GM18873 (cell line): ENCODE measurements around the gene PLCB3.
"Not testable (repeated sequence)": the region's sequence is repeated elsewhere in the genome, so short reads cannot be mapped to it uniquely, and the experiment has no call there.

ENCODE experiments used
- ATAC-seq: cut with Tn5 transposase; IDR thresholded peaks from one replicate; pipeline ENCODE4 v1.9.1; 2021; ENCODE audit warnings: mild to moderate bottlenecking, moderate library complexity, moderate number of reproducible peaks; ENCODE audit not compliant: unreplicated experiment, low FRiP score

The PLCB3 gene

DNA sequence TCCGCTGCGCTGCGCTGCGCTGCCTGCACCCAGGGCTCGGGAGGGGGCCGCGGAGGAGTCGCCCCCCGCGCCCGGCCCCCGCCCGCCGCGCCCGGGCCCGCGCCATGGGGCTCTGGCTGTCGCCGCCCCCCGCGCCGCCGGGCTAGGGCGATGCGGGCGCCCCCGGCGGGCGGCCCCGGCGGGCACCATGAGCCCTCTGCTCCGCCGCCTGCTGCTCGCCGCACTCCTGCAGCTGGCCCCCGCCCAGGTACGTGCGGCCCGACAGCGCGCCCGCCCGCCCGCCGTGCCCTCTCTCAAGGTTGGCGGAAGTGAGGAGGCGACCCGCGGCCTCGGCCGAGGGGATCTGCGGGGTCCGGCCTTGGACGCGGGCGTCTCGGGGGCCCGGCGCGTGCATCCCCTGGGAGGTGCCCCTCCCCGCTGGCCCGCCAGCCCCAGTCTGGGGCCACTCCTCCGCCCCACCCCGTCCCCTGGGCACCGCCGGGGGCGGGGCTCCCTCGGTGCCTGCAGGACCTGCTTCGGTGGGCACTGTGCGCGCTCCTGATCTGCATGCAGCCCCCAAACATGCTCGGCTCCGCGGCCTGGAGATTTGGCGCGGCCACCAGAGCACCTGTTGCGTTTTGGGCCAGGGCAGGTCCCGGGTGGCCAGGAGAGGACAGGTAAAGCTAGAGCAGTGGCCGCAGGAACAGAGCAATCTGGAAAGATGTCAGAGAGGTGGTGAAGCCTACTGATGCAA is 16.5 kb upstream of the PLCB3 start:
- ATAC-seq, result no peak

DNA sequence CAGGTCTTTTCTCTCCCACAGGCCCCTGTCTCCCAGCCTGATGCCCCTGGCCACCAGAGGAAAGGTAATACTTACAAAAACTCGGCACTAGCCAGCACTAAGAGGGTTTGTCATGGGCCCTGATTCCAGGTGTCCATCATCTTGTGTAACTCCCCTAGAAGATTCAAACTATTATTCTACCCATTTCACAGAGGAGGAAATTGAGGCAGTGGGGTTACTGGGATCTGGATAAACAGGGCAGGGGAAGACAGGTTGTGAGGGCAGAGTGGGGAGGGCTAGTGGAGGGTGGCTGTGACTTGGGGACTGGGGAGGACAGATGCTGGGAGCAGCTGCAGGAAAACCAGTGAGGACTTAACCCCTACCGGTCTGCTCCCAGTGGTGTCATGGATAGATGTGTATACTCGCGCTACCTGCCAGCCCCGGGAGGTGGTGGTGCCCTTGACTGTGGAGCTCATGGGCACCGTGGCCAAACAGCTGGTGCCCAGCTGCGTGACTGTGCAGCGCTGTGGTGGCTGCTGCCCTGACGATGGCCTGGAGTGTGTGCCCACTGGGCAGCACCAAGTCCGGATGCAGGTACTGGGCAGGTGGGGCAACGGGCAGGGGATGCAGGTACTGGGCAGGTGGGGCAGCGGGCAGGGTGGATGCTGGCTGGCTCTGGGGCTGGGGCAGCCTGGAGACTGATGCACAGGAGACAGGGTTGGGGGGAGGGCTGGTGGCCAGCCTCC is 15.7 kb upstream of the PLCB3 start:
- no peak for ATAC-seq

DNA sequence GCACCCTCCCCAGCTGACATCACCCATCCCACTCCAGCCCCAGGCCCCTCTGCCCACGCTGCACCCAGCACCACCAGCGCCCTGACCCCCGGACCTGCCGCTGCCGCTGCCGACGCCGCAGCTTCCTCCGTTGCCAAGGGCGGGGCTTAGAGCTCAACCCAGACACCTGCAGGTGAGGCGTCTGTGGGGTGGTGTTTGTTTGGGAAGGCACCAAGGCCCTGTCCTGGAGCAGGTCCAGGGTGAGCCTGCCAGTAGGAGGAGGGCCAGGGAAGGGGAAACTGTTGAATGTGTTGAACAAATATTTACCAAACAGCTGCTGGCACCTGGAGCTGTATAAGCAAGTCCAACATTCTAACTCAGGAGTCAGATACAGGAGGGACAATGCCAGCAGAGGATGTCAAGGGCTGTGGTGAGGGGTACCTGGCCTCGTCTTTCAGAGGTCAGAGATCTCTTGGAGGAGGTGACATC is 13.8 kb upstream of the PLCB3 start:
- no peak for ATAC-seq

DNA sequence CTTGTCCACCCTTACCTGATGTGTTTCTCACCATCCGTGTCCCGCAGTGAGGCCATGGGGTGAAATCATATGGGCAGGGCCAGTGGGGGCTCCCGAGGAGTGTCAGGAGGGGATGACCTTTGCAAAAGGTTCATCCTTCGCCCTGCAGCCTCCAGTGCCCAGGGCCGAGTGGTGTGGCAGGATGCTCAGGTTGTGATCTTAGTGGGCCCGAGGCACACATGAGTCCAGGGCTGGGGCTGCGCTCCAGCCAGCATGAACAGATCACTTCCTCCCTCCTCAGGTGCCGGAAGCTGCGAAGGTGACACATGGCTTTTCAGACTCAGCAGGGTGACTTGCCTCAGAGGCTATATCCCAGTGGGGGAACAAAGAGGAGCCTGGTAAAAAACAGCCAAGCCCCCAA is 13.3 kb upstream of the PLCB3 start:
- ATAC-seq, result no peak

DNA sequence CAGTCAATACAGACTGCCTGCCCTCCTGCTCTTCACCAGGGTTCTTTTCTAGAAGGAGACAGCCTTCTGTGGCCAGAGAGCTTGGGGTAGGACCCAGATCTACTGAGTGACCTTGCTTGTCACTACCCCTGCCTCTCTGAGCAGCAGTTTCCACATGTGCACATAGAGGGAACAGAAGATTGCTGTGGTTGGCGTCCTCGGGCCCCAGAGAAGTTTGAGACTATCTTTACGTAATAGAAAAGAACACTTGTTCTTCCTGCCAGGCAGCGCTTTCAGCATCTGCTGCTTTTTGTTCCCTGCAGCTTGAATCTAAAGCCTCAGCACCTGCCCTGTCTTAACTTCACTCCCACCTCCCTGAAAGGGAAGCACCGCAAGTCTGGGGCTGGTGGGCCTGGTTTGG is 12.3 kb upstream of the PLCB3 start:
- ATAC-seq, result no peak

DNA sequence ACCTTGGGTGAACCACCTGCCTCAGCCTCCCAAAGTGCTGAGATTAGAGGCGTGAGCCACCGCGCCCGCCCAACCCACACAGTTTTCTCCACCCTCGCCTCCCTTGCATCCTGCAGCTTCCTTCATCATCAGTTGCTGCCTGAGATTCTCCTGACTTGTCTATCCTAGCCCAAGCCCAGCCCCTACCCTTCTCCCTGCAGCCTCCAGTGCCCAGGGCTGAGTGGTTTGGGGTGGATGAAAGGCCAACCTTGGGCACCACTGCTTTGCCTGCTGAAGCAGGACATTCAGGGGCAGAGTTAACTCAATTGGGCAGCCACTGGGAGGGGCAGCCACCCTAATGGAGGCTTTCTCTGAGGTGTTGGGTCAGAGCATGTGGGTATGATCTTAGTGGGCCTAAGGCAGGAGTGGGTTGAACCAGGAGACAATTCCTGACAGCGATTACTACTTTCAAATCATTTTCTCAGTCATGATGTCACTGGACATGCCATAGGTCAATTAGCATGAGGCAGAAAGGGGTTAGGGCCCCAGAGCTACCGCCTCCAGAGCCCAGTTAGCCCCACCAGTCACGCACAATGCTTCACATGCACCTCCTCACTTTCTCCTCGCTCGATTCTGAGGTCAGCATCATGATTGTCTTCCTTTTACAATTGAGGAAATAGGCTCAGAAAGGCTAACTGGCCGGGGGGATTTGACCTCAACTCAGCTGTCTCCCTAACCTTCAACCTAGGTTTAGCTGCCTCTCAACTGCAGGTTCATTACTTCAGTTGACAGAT is 11.5 kb upstream of the PLCB3 start:
- ATAC-seq, result no peak

DNA sequence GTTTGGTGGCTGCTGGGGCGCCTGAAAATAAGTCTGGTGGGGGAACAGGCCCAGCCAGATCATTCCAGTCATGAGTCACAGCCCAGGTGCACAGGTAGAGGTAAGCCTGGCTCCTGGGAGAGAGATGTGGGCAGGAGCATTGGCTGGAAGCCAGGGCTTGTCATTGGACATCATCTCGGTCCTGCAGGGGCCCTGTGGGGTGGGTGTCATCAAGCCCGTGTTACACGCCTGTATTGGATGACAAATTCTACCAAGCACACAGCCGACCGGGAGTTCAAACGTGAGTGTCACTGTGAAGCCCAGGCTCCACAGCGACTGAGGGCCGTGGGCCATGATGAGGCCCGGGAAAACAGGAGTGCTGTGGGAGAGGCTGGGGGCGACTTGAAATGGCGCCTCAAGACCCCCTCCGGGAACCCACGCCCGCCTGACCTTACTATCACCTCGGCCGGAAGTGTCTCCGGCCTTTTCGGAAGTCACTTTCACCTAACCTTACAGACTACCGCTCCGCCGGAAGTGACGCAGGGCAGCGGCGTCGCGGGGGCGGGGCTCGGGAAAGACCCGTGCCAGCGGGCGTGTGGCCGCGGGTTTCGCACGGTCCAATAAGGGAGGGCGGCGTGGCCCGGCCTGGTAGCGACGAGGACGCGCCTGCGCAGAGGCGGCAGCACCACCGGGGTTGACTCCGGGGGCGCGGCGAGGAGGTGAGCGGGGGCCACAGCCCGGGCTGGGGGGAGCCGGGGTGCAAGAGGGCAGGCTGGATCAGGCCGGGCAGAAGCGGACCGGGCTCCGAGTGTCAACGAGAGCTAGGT is 10.7 kb upstream of the PLCB3 start, which contains the start of gene FKBP2:
FKBP2 (plus strand) TSS at position 661 of the 806 bp plus-strand sequence. CDS start 1,293 bp downstream, outside the sequence.
- peak; percentile 44 for ATAC-seq

DNA sequence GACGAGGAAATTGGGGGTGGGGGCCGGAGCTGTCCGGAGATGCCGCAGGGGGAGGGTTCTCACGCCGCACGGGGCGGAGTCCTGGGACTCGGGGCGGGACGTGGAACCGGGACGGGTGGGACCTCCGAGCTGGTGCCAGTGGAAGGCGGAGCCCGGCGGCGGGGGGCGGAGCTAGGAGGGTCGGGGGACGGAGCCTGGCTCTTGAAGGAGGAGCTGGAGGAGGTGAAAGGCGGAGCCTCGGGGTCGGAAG is 10.2 kb upstream of the PLCB3 start:
- no peak for ATAC-seq

DNA sequence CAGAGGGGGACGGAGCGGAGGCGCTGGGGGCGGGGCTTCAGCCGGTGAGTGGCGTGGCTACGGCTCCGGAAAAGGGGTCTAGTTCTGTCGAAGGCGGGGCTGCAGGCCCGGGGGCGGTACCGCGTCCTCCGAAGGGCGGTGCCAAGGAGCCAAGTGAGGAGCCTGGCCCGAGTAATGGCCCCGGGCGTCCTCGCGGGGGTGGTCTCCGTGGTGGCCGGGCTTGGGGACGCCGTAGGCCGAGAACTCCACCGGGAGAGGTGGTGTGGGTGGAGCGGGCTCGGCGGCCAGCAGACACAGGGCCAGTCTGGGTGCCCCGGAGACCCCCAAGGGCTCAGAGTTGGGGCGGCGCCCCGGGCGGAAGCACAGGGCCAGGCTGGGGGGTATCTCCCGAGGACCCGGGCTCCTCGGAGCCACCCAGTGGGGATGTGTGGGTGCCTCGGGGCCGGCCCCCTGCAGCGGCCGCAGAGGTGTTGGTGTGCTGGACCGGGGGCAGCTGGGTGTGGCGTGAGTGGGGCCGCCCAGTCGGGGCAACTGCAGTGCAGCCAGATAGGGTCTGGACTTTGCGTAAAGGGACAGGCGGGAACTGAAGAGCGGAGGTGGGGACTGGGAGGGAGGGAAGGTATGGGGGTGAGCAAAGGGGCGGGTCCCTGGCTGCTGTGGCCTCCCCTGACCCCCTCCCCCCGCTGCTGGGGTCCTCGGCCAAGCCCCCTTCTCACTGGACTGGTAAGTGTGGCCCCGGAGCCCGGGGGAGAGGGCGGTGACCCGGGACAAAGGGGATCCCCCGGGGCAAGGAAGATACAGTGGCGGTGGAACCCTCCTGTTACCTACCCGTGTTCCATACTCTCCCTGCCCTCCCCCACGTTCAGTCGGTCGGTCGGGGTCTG is 9.6 kb upstream of the PLCB3 start:
- peak; percentile 49 for ATAC-seq

DNA sequence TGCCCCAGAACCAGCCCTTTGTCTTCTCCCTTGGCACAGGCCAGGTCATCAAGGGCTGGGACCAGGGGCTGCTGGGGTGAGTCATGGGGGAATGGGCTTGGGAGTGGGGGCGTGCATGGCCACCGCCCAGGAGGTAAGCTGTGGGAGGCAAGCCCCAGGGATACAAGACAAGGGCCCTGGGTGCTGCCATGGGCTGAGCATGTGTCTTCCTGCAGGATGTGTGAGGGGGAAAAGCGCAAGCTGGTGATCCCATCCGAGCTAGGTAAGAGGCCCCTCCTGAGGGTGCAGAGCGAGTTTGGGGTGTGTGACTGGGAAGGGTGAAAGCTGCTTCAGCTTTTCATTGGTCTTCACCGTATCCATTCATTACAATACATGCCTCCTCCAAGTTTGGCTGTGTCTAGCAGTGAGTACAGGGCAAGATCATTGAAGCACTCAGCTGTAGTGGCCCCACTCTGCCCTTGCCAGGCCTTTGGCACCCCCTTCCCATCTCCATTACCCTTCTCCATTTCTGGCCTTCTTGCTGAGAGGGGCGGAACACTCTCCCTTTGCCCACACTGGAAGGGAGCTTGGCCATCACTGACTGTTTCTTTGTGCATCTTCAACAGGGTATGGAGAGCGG is 8.0 kb upstream of the PLCB3 start:
- no peak for ATAC-seq

DNA sequence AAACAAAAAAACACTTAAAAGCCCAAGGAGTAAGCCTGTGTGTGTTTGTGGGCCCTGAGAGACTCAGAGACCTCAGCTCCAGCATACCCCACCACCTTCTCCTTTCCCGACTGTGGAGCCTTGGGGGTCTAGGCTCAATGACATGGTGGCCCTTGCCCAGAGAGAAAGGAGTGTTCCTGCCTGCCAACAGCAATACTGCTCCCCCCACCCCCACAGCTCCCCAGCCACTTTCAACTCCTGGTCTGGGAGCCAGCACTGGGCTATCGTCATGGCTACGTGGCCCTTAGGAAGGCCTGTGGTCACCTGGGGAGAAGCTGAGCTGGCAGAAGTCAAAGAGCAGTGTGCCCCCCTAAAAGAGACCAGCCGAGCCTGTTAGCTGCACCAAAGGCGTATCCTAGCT is 7.2 kb upstream of the PLCB3 start:
- ATAC-seq, result no peak

DNA sequence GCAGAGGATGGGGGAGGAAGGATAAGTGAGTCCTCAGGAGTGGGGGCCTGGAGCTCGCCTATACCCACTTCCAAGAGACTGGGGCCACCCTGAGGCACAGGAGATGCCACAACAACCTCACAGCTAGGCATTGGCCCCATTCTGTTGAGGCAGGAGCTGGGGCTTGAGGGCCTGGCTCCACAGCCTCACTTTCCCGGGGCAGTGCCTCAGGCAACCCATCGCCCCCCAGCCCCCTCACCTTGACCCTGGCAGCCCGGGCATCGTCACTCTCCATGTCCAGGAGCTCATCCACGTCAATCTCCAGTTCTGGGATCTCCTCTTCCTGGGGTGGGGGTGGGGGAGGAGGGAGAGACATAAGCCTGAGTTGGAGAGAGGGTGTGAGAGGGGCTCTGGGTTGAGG is 6.4 kb upstream of the PLCB3 start:
- ATAC-seq, result no peak

DNA sequence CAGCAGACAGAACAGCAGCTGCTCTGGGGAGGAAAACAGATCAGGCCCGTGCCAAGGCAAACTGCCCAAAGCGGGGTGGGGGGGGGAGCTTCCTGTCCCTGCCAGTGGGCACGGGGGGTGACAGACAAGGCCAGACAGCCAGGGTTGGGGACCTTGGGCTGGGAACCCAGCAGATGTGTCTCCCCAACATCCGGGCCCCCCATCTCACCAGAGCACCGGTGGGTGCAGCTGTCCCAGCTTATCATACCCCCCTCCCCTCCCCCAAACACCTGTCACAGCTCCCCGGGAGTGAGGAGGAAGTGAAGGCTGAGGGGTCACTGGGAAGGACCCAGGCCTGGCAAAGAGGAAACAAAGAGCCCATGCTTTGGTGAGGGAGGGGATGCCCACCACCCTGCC is 5.9 kb upstream of the PLCB3 start:
- no peak for ATAC-seq

DNA sequence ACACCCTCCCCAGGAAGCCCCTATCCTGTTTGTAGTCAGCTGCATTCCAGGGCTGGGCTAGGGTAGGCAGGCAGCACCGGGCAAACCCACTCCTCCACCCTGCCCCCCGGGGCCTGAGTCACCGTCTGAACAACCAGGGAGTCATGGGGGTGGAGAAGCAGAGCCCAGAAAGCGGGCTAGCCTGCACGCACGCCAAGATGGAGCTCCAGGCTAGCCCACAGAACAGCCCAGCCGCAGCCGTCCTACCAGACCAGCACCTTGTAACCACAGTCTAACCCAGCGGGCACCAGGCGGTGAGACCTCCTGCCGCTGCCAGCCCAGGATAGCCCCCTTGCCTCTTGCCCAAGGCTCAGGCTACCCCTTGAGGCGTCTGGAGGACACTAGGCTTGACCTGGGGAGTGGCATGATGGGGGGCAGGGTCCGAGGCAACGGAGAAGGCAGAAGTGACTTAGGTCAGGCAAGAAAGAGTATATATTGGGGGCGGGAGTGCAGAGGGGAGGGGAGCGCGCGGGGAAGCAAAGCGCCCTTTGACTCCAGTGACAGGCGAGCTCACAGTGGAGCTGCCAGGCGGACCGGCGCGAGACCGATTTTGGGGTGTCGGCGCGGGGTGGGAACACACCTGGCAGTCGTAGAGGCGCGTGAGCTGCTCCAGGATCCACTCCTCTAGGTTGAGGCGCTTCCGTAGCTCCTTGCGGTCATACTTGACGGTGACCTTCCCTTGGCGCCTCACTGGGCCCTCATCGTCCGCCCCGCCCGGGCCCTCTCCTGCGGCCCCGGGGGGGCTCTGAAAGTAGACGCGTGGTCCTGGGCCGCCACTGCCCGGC is 5.3 kb upstream of the PLCB3 start:
- ATAC-seq, result no peak

DNA sequence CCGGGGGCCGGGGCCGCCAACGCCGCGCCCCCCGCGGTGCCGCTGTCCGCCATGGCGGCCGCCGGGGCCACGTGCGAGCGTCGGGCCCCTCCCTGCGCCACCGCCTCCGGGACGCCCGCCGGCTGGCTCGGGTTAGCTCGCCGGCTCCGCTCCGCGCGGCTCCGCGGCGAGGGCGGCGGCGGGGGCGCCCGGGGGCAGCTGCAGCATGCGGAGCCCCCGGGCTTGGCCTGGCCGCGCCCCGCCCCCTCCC is 4.8 kb upstream of the PLCB3 start:
- not testable (repeated sequence) for ATAC-seq

DNA sequence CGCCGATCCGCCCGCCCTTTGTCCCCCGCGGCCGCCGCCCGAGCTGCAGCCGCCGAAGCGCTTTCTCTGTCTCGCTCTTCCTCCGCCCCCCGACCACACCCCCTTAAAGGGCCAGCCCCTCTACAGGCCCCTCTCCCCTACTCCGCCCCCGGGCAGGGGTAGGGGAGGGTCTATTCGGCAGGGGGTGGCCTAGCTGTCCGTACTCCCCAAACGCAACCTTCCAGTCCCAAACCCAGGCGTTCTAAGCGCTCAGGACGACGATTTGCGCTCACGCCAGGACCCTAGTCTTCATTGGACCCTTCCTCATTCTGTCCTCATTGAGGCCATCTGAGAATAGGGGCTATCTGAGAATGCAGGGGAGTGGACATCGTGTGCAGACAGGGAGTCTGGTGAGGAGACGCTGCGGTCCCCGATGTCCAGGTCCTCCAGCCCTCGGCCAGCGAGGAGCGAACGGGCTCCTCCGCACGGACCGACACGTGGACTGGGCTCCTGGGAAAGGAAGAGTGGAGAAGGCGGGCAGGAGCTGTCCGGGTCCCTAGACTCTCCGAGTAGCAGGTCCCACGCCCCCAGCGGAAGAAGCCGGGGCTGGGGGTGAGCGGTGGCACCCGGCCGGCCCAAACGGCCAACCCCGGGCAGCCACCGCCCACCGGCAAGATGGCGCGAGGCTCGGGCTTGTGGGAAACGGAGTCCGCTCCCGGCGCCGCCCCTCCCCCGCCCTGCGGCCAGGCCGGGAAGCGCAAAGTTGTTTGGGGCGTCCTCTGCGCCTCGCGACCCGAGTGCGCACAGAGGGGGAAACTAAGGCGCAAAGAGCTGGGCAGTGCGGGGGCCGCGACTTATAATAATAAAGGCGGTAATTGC is 4.2 kb upstream of the PLCB3 start, which contains the start of gene PPP1R14B:
PPP1R14B (minus strand) TSS at position 73 of the 858 bp plus-strand sequence. CDS start 270 bp downstream, outside the sequence.
- no peak for ATAC-seq

DNA sequence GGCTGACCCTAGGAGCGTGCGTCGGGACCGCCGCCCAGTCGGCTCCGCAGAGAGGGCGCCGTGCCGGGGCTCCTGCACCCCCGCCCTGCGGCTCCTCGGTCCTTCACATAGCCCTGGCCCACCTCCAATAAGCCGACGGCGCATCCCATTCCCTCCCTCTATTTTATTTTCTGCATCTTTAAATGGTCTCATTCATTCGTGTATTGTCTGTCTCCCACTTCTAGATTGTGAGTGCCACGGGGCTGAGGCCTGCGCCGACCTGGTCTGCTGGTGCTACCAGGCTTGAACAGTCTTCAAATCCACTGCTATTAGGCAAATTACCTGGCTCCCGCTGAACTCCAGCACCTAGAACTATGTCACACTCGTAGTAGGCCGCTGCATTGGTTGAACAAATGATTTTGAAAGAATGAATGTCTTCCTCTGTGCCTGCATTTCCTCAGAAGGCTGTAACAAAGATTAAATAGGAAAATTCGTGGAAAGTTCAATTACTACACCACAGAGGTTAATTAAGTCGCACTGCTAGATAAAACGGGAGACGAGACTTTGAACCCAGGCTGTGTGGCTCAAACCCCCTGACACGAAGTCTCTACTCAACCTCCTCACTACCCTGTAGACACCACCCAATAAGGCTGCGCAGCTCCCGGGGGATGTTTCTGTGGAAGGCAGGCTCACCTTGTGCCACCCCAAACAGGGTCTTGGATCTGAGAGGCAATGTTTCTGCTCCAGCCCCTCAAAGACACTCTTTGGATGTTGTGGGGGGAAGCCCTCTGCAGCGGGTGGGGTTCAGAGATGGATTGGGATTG is 3.4 kb upstream of the PLCB3 start:
- ATAC-seq, result no peak
